Fibroblast of skin of left biceps (primary cell): ENCODE data around the gene TMBIM1.
A peak's percentile ranks its signal among the peaks of the same experiment; 100 is the strongest.

ENCODE experiments used
- DNase-seq, 2 experiments: peaks; one replicate each; pipeline ENCODE4 v3.0.0-alpha.2; 2013; ENCODE audit warnings: low read depth in 2 of 2

TMBIM1 gene, protein sequence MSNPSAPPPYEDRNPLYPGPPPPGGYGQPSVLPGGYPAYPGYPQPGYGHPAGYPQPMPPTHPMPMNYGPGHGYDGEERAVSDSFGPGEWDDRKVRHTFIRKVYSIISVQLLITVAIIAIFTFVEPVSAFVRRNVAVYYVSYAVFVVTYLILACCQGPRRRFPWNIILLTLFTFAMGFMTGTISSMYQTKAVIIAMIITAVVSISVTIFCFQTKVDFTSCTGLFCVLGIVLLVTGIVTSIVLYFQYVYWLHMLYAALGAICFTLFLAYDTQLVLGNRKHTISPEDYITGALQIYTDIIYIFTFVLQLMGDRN

DNA sequence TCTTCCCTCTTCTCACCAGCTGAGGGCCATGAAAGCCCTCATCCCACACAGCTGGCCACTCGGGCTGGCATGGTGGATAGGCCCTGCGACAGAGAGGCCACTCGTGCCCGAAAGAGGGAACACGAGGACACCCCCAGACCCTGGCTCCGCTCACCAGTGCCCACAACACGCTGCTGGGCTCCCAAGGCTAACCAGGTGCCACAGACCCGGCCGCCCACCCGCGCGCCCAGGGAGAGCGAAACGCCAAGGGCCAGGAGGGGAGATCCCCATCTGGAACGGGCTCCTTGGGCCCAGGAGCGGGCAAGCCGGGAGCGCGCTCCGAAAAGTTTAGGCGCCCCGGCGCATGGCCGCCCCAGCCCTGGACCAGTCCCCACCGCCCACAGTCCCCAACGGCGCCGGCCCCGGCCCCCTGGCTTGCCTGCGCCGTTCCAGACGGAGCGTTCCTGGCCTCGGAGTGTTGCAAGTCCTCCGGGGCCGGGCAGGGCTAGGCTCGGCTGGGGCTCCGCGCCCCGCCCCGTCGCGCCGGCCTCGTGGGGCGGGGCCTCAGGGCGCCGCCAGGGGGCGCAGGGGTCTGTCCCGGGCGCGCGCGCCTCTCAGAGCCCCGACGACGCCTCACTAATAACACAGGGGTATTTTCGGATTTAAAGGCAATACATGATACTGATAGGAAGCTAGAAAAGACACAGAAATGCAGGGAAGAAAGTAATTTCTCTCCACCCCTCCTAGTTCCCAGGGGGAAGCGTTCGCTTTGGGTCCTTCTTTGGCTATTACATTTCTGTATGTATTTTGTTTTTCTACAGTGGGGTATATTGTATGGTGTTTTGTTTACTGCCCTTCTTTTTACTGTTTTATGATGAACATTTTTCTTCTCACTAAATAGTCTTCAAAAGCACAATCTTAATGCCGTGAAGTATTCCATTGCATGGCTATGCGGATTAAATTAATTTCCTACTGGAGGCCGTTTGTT is at the start of gene TMBIM1:
Gene TMBIM1 (minus strand): TSS at position 456 of the 967 bp plus-strand sequence. CDS start 10,362 bp downstream, outside the sequence.
- peak; percentile 29 to 47 for DNase-seq

DNA sequence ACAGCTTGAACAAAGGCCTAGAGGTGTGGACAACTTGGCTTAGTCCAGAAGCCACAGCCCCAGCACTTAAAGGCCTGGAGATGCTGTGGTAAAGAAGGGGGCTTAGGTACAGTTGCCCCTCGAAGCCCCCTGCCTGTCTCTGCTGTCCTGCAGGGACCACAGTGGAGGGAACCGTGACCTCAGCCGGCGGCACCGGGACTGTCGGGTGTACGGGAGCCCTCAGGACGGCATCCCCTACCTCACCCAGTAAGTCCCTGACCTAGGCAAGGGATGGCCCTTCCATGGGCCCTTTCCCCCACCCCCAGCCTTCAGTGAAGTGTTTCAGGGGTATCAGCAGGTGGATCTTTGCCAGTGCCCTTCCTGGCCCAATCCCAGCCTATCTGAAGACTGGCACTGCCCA is 49.1 kb upstream of the TMBIM1 start:
- DNase-seq = no peak

DNA sequence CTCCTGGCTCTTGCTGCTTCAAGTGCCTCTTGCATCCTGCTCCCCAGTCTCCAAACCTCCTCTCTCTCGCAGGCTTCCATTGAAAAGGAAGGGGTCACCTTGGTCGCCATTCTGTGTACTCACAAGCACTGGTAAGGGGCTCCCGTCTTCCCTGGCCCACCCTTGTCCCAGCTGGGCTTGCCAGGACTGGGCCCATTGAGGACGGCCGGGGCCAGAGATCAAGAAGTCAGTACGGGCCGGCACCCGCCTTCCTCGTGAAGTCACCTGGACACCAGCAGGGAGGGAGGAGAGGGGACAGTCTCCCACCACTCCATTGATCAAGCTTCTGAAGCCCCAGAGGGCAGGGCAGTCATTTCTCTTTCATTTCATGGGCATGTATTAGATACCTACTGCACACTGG is 48.4 kb upstream of the TMBIM1 start:
- no peak for DNase-seq

DNA sequence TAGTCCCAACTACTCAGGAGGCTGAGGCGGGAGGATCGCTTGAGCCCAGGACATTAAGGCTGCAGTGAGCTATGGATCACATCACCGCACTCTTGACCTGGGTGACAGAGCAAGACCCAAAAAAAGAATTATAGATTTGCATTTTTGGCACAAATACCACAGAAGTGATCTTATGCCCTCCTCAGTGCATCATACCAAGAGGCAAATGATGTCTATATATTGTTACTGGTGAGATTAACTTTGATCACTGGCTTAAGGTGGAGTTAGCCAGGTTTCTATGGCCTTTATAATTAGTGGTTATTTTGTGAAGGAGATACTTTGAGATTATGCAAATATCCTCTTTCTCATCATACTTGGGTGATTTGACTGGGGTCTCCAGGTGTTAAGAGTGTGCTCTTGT is 42.2 kb upstream of the TMBIM1 start:
- DNase-seq = no peak

DNA sequence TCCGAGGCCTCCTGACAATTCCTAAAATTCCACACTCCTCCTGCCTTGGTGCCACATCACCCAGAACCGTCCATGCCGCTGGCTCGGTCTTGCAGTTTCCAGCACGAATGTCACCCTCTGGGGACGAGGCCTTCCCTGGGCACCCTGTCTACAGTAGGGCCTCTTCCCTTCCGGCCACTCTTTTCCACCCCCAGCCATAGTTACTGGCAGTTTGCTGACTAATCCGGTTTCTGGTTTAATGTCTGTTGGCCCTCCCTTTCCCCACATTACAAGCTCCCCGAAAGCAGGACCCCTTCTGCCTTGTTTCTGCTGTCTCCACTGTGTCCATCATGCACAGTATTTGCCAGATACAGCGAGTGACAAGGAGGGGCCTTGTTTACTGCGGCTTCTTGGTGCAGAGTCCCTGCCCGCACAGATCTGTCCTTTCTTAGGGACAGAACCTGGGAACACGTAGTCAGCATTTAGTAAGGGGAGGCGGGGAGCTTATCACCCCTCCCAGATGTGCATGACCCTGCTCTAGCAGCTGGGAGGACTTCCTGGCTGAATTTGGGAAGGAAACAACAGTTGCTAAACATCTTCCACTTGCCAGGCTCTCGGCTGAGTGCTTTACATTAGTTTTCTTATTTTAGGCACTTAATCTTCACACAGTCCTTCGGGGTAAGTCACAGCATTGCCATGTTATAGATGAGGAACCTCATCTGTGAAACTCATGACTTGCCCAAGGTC is 40.8 kb upstream of the TMBIM1 start:
- DNase-seq = no peak

DNA sequence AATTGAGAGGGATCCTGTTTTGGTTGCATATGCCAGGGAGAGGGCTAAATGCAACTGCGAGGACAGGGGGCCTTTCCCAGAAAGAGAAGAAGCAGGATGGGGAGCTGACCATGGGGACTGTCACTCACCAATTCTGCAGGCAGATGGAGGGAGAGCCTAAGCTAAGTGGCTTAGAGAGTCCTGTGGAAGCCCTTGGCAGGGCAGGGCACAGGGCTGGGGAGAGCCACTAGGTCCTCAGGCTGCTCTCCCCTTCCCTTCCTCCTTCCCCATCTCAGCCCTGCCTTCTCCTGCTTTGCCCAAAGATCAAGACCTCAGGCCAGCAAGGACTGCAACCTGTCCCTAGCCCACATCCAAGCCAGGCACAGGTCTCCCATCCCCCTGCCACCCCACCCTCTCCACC is 40.0 kb upstream of the TMBIM1 start:
- DNase-seq = no peak

DNA sequence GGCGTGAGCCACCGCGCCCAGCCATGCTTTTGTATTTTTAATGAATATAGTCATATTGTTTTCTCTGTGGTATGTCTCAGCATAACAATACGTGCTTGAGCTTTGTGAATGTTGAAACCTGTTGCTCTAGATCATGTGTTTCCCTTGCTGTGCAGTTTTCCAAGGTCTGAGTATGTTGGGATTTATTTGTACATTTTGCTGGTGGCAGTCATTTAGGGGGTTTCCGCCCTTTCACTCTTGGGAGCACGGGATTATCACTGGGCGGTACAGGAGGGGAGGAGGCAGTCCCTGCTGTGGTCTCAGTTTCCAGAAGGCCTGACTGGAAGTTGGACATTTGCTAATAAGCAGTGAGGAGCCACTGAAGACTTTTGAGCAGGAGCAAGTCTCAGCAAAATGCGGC is 39.4 kb upstream of the TMBIM1 start:
- DNase-seq = no peak

DNA sequence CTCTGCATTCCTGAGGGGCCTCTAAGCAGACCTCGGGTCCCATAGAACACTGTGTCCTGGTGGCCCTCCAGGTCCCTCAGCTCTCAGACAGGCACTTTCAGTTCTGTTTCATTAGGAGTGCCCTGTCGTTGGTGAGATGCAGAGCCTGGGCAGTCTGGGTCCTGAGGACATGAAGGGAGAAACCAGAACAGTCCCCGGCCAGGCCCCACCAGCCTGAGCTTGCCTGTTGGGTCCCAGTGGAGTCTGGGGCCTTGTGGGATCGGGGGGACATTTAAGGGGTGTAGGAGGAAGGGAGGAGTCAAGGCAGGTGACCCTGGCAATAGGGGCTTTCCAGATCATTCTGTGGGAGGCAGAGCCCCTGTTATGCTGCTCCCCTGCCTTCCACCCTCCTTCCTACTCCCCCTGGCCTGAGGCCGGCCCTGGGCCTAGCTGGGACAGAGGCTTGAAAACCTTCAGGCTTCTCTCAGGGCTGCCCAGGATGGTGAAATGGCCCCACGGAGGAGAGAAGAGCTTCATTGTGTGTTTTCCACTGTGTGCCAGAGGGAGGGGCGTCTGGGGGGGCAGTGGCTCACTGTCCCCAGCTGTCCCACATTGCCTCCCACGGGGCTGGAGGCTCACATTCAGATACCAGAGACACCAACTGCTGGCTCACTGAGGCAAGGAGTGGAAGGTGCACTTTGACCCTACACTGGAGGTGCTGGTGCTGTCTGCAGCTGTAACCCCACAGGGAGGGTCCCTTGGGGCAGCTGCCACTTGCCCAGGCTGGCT is 37.7 kb upstream of the TMBIM1 start:
- DNase-seq = no peak

DNA sequence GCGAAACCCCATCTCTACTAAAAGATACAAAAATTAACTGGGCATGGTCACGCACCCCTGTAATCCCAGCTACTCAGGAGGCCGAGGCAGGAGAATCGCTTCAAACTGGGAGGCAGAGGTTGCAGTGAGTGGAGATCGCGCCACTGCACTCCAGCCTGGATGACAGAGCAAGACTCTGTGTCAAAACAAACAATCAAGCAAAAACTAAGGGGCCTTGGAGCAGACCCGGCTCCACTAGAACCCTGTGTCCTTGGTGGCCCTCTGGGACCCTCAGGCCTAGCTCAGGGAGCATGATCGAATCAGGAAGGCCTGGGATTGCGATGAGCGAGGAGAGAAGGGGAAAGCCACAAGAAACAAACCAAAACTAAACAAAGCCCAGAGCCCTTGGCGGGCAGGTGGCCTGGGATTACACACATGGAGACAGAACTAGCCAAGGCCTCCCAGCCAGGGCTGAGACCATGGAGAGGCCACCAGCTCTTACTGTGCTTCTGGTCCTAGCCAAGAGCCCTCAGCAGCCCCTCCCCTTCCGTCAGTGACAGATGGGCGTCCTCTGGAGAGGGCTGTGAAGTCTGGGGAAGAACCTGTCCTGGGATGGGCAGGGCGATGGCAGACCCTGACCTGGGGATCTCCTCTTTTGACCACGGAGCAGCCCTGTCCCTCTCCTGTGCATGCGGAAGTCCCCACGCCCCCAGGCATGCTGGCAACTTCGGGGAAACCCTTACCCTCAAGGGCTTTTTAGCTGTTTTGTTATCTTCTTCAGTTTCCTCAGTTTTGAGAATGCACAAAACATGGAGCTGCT is 36.9 kb upstream of the TMBIM1 start:
- DNase-seq = no peak

DNA sequence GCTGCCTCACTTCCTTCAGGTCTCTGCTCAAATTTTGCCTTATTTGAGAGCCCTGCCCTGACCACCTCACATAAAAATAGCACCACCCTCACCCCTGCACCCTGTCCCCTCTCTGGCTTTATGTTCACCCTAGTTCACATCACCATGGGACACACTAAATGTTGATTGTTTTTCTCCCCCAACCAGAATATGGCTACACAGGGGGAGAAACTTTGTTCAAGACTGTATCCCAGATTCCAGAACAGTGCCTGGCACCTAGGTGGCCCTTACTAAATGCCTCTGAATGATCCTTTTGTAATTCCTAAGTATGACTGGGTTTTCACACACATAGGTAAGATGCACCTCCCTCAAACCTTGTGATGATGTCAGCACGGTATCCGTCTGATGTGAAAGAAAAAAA is 36.0 kb upstream of the TMBIM1 start:
- no peak for DNase-seq

DNA sequence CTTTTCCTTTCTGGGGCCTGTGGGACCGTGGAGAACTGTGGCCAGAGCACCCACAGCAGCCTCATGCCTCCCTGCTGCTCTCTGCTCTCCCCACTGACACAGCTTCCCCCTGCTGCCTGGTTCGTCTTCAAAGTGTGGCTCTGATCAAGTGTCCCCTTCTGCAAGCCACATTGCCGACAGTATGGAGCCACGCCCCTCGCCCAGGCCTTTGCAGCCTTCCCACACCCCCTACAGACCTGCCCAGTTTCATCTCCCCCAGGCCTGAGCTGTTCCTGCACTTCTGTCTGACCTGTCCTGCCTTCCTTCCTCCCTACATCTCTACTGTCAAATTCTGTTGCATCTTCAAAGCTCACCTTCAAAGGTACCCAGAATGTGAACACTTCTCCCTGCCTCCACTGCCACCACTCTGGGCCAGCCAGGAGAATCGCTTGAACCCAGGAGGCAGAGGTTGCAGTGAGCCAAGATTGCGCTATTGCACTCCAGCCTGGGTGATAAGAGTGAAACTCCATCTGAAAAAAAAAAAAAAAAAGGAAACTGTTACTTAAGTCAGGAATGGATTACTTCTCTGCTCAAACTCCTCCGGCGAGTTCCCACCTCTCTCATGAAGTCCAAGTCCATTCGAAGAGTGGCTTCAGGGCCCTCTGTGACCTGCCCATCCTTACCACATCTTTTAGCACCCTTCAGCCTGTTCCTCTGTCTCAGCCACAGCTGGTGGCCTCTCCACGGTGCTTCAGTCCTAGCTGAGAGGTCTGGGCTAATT is 35.3 kb upstream of the TMBIM1 start:
- no peak for DNase-seq

DNA sequence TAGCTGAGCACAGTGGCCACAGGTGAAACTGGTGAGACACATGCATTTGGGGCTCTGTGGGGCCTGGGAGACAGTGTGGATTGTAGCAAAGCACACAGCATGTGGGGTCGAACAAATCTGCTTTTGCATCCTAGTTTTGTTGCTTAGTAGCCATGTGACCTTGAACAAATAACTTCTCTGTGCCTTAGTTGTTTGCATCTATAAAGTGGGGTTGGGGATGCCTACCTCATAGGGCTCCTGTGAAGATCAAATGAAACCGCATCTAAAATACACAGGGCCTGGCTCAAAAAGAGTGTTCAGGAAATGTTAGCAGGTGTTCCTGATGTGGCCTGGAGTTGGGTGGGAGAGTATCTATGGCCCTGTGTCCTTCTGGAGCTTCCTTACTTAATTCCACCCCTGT is 34.0 kb upstream of the TMBIM1 start:
- no peak for DNase-seq

DNA sequence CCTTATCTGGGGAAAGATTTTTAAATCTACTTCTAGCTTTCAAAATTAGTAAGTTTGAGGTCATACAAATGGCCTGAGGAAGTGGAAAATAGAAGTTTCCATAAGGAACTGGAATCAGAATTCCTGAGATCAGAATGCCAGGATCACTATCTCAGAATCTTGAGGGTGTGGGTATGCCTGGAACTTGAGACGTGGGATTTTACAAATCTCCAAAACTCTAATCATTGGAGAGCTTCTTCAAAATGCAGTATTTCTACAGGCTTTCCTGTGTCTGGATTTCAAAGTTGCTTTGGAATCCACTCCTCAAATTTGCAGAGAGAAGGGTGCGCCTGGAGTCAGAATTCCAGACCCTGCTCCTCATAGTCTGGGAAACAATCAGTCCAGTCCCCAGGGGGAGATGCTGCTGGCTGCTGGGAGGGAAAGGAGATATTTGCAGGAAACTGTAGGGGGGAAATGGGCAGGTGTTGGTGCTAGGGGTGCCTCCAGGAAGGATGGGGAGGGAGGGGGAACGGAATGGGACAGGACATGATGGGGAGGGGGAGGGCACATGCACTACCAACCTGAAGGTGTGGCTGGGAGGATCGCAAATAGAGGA is 33.4 kb upstream of the TMBIM1 start:
- DNase-seq = no peak

DNA sequence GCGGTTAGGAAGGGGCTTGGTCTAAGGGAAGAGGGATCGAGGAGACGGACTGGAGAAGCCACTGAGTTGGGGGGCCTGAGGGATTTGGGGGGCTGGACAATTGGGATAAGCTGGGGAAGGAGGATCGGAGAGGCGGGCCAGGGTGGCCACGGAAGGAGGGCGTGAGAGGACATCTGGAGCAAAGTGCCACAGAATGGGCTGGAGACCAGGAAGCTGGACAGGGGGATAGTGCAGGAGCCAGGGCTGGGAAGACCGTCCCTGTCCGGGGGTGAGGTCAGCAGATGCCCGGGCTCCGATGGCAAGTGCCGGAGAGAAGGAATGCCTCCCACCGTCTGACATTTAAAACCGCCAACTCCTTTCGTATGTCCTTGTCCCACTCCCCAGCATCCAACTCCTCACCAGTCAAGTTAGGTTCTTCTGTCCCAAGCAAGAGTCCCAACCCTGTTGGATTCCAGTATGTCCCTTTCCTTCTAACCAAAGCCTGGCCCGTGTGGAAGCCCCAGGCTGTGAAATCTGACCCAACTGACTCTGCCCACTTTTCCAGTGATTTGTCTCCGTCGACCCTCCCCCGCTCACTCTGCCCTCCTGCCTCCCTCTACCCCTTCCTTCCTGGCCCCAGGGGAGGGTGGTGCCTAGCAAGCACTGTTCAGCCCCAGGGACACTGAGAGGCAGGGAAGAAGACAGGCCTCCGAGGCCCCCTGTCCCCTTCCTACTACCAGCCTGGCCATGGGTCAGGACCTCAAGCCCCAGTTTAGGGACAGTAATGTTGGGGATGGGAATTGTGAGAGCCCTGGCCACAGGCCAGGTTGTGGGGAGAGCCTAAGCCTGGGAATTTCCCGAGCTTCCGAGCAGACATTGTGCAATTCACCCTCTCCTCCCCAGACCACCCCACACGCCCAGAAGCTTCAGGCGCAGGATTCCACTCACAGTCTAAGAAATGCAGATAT is 31.5 kb upstream of the TMBIM1 start:
- DNase-seq = peak; percentile 20 to 25

DNA sequence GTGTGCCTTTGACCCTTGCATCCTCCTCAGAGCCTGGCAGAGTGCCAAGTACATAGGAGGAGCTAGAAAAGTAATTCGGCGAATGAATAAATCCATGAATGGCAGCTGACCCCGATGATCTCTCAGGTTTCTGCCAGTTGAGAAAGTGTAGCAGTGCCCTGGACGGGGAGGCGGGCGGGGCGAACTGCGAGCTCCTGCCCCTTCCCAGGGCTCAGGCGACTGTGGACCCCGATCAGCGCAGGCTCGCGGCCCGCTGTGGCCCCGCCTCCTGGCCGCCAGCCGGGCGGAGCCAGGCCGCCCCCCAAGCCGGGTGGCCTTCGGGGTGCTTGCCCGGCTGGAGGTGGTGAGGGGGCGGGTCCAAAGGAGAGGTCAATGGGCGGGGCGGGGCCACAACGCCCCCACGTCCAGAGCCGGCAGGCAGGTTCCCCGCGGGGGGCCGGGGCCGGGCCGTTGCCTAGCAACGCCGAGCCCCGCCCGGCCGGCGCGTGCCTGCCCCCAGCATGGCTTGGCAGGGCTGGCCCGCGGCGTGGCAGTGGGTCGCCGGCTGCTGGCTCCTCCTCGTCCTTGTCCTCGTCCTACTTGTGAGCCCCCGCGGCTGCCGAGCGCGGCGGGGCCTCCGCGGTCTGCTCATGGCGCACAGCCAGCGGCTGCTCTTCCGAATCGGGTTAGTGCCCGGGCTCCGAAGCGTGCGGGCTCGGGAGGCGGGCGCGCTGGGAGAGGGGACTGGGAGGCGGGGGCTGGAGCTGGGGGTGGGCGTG is 30.6 kb upstream of the TMBIM1 start:
- DNase-seq = peak; percentile 24 to 26

DNA sequence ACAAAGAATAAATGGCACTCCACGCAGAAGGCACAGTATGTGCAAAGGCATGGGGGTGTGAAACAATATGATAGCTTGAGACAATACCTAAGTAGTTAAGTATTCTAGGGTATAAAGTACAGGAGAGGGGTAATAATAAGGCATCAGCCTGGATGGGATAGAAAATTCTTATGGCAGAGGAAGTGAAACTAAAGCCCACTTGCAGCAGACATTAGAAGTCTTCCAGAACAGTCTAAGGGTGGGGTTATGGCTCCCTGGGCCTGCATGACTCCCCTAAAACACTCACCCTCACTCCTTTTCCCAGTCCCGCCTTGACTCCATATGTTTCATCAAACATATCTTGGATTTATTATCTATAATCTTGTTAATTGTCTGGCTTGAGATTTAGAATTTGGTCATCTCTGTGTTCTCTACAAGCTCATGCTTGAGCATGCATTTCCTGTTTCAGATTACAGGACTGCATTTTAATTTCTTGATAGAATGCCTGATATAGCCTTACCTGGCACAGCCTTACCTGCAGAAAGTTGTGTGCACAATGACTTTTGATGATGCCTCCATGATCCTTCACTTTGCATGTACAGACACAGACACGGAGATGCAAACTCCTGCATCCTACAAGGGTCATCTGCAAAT is 28.5 kb upstream of the TMBIM1 start:
- no peak for DNase-seq

DNA sequence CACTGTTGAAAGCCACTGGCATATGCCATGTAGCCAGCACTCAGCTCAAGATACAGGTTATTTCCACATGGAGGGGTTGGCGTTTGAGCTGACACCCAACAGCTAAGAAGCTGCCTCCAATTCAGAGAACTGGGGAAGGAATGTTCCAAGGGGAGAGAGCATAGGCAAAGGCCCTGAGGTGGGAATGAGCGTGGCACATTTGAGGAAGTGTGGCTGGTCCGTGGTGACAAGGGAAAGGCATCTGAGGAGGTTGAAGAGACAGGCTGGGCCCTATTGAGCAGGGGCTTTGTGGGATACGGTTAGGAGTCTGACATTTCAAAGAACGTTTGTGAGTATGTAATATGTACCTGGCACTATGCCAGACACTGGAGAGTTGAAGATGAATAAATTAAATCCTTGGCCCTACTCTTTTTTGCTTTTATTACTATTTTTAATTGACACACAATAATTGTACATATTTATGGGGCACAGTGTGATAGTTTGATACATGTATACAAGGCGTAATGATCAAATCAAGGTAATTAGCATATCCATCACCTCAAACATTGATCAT is 27.6 kb upstream of the TMBIM1 start:
- DNase-seq = no peak
